Activated CD4-positive, alpha-beta T cell treated with anti-CD3 and anti-CD28 coated beads, Interleukin-10, Interleukin-2, amounts not matched to agents 100 ng/mL and 50 ng/mL, durations not matched to agents 16 hours and 8 hours (primary cell): ENCODE results near the gene SEMA6A.

ENCODE experiments used
- DNase-seq: peaks from one replicate; pipeline ENCODE4 v3.0.0-alpha.2; 2020

Gene SEMA6A

DNA sequence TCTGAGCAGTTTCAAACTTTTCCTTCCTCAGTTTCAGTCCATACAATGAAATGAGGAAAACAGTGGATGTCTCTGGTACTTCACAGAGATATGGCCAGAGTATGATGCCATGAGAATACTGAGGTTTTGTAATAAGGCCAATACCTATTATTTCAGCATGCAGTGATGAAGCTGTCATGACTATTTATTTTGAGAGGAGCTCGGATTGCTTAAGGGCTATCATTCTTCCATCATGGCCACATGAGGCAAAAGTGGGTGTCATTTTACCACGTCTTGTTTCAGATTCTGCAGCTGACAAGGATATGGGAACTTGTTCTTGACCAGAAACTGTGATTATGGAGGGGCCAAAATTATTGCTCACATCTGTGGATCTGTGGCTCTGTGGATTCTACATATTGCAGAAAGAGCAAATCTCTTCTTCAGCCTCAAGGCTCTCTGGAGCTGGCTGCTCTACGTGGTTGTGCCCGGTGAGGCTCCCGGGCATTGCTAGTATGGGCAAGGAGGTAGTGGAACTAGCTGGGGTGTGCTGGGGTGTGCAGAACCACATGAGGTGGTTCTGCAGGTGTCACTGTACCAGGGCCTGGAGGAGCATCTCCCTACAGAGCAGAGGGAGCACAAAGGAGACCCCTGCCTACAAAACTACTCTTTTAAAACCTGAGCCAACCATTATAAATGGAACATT, 180.3 kb downstream of the SEMA6A start:
- no peak for DNase-seq
